UCSD-AML1 (cell line): ENCODE data around the gene PLCL2.
"Not testable (repeated sequence)": the region's sequence is repeated elsewhere in the genome, so short reads cannot be mapped to it uniquely, and the experiment has no call there.

Experiments
- DNase-seq: peaks from one replicate; lab custom pipeline; 2025; ENCODE audit not compliant: unreplicated experiment; lab: John Stamatoyannopoulos, UW

PLCL2 gene

GRCh38 chr3:16957852-16958251, 73.1 kb downstream of the PLCL2 start:
- DNase-seq = not testable (repeated sequence)

- no peak for DNase-seq
These were observed 75.4 kb downstream of the PLCL2 start for GRCh38 chr3:16960125-16960524.

GRCh38 chr3:16961621-16962205, 77.0 kb downstream of the PLCL2 start:
- no peak for DNase-seq

GRCh38 chr3:16975083-16975482, 90.3 kb downstream of the PLCL2 start:
- no peak for DNase-seq

- no peak for DNase-seq
These were observed 93.6 kb downstream of the PLCL2 start for GRCh38 chr3:16978234-16978920.

GRCh38 chr3:16978921-16979271, 94.1 kb downstream of the PLCL2 start:
- DNase-seq = no peak

GRCh38 chr3:16979769-16980515, 95.2 kb downstream of the PLCL2 start:
- DNase-seq = not testable (repeated sequence)

GRCh38 chr3:16980526-16980925, 95.8 kb downstream of the PLCL2 start:
- DNase-seq = not testable (repeated sequence)

GRCh38 chr3:16982460-16982859, 97.7 kb downstream of the PLCL2 start:
- no peak for DNase-seq

GRCh38 chr3:16985608-16986007, 100.9 kb downstream of the PLCL2 start:
- DNase-seq = no peak

GRCh38 chr3:16987141-16987540, 102.4 kb downstream of the PLCL2 start:
- no peak for DNase-seq

- no peak for DNase-seq
These were observed 105.4 kb downstream of the PLCL2 start for GRCh38 chr3:16990163-16990562.

GRCh38 chr3:16992198-16992597, 107.4 kb downstream of the PLCL2 start:
- no peak for DNase-seq

GRCh38 chr3:16993227-16993626, 108.5 kb downstream of the PLCL2 start:
- DNase-seq = no peak

- DNase-seq = no peak
These were observed 110.2 kb downstream of the PLCL2 start for GRCh38 chr3:16994854-16995525.

GRCh38 chr3:16995601-16996000, 110.8 kb downstream of the PLCL2 start:
- no peak for DNase-seq

- DNase-seq = no peak
These were observed 113.6 kb downstream of the PLCL2 start for GRCh38 chr3:16998236-16998923.

- DNase-seq = no peak
These were observed 114.4 kb downstream of the PLCL2 start for GRCh38 chr3:16999161-16999560.

- DNase-seq = no peak
These were observed 115.1 kb downstream of the PLCL2 start for GRCh38 chr3:16999871-17000270.

GRCh38 chr3:17003457-17003856, 118.7 kb downstream of the PLCL2 start:
- no peak for DNase-seq
